PFSK-1 (cell line): Measurements from ENCODE around the gene PRSS33.

ENCODE experiments used
- POLR2AphosphoS5 ChIP-seq: IDR thresholded peaks from 2 replicates; pipeline ENCODE4 v1.6.1; 2012; ENCODE audit warnings: low read depth, mild to moderate bottlenecking, control low read depth, low read length, moderate library complexity
- REST ChIP-seq, 2 experiments: IDR thresholded peaks; 2 replicates each; pipeline versions ENCODE4 v1.6.1 to v1.8.0; 2011 to 2012; ENCODE audit warnings: low read depth in 2 of 2, low read length in 2 of 2, control low read depth in 1 of 2, inconsistent platforms in 1 of 2, mild to moderate bottlenecking in 1 of 2, moderate library complexity in 1 of 2; ENCODE audit not compliant: insufficient read depth in 1 of 2
- TAF1 ChIP-seq: IDR thresholded peaks from 2 replicates; pipeline ENCODE4 v1.6.1; 2012; ENCODE audit warnings: low read length, control low read depth, borderline replicate concordance; ENCODE audit not compliant: insufficient read depth

- TF ChIP-seq REST (IDR thresholded peaks at IDR 0.05; ENCODE audit: insufficient read depth in 1 of 2, low read depth in 2 of 2, low read length in 2 of 2) (no peak), POLR2AphosphoS5 (no peak), TAF1 (no peak)
Observed at GRCh38 chr16:2786826-2787151, 571 bp downstream of the PRSS33 start.
